Breast epithelium (tissue), 4 donors: ENCODE results near the gene EBI3. TPM values are rescaled to one million over a fixed set of nuclear protein-coding genes. Genes with fewer than 3 reads are reported as not detected.
"Not testable (repeated sequence)": the region's sequence is repeated elsewhere in the genome, so short reads cannot be mapped to it uniquely, and the experiment has no call there.

ENCODE experiments used
- DNase-seq, 2 donors: peaks; one replicate each; pipeline ENCODE4 v3.0.0-alpha.2; 2019; ENCODE audit warnings: low spot score in 2 of 2
- H3K27ac ChIP-seq, 2 donors: fragments of 200-600 bp; sonication (generic) in 1 of 2; one replicate each; pipeline ENCODE4 v1.5.1; 2016 to 2019; ENCODE audit warnings: mild to moderate bottlenecking in 1 of 2
- H3K27me3 ChIP-seq, 2 donors: fragments of 200-600 bp; sonication (generic) in 1 of 2; one replicate each; pipeline versions ENCODE4 v1.5.1 to v1.6.0; 2017 to 2019; ENCODE audit warnings: control low read depth in 1 of 2, mild to moderate bottlenecking in 1 of 2
- H3K36me3 ChIP-seq: fragments of 200-600 bp; one replicate; pipeline ENCODE4 v1.5.1; 2019
- H3K4me1 ChIP-seq, 2 donors: fragments of 200-600 bp; sonication (generic); one replicate each; pipeline ENCODE4 v1.5.1; 2016 to 2019; ENCODE audit warnings: control low read depth in 1 of 2
- H3K4me3 ChIP-seq, 3 donors: fragments of 200-600 bp; sonication (generic); 1 replicate in 2 of 3; 2 replicates in 1 of 3; pipeline ENCODE4 v1.5.1; 2016 to 2019; ENCODE audit warnings: mild to moderate bottlenecking in 3 of 3, moderate library complexity in 2 of 3
- H3K9me3 ChIP-seq, 2 donors: fragments of 200-600 bp; sonication (generic) in 1 of 2; one replicate each; pipeline ENCODE4 v1.5.1; 2016 to 2019; ENCODE audit warnings: control low read depth in 1 of 2
- POLR2A ChIP-seq: fragments of 450-650 bp; IDR thresholded peaks from one replicate; pipeline ENCODE4 v1.6.1; 2016; ENCODE audit warnings: antibody characterized with exemption, mild to moderate bottlenecking, moderate library complexity
- POLR2AphosphoS5 ChIP-seq, 3 donors: sonication (generic); formaldehyde crosslinking; IDR thresholded peaks; one replicate each; pipeline ENCODE4 v1.6.1; 2017; ENCODE audit warnings: antibody characterized with exemption in 3 of 3
- intact Hi-C: fragments of 100-400 bp; cut with DNase I; formaldehyde crosslinking; loops from one replicate; pipeline ENCODE4 v1.15.1; 2023; ENCODE audit warnings: low total_unique reads
- total RNA-seq, 3 donors: library from RNA; depleted of rRNA; stranded (reverse); fragments of >200 nt; gene quantifications; one replicate each; pipeline ENCODE4 v1.1.0, GENCODE V29; 2016
- TF ChIP-seq, protein P1 (sequence below), 3 donors: fragments of 450-650 bp; IDR thresholded peaks; one replicate each; pipeline ENCODE4 v1.5.1; 2016 to 2017; ENCODE audit warnings: antibody characterized with exemption in 3 of 3, mild to moderate bottlenecking in 3 of 3, moderate library complexity in 3 of 3

EBI3 gene
- total RNA-seq, 3 donors from 2014 or later, result 0.66 to 12.6 (median 8.2) TPM

DNA sequence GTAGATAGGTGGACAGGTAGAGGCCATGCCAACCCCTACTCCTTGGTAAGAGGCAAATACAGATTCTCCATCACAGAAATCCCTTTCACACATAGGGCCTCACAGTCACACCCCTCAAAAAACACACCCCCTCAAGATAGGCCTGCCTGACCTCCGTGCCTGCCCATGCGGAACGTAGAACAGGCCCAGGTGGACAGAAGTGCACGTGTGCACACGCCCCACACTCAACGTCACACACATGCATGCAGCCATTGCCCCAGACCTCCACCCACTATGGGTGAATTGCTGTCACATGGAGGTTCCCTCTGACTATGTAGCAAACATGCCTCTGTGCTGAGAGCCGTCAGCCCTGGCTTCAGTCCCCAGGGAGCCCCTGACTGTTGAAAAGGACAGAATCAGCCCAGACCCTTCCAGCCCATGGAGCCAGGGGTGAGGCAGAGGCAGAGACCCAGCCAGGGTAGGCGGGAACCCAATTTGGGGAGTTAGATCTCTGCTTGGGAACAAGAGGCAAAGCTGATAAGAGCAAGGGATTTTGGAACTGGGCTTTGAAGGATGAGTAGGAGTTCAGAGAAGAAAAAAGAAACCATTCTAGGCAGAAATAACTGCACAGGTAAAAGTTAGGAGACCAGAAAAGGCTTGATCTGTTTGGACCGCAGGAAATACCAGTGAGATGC, 43.8 kb upstream of the EBI3 start:
- Histone ChIP-seq H3K4me3 (no peak overlapping the region), H3K36me3 (no peaks in the 10 kb centered on the region), H3K27ac (no peak overlapping the region), H3K27me3 (no peaks in the 10 kb centered on the region), H3K4me1 (peaks cover 0 to 17% of the 10 kb centered on the region in 2 donors), H3K9me3 (no peaks in the 10 kb centered on the region)
- intact Hi-C loops, result no loop called here
- TF ChIP-seq, protein P1, sequence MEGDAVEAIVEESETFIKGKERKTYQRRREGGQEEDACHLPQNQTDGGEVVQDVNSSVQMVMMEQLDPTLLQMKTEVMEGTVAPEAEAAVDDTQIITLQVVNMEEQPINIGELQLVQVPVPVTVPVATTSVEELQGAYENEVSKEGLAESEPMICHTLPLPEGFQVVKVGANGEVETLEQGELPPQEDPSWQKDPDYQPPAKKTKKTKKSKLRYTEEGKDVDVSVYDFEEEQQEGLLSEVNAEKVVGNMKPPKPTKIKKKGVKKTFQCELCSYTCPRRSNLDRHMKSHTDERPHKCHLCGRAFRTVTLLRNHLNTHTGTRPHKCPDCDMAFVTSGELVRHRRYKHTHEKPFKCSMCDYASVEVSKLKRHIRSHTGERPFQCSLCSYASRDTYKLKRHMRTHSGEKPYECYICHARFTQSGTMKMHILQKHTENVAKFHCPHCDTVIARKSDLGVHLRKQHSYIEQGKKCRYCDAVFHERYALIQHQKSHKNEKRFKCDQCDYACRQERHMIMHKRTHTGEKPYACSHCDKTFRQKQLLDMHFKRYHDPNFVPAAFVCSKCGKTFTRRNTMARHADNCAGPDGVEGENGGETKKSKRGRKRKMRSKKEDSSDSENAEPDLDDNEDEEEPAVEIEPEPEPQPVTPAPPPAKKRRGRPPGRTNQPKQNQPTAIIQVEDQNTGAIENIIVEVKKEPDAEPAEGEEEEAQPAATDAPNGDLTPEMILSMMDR (IDR thresholded peaks at IDR 0.05), result no peak
- TF ChIP-seq POLR2A (no peak), POLR2AphosphoS5 (IDR thresholded peaks at IDR 0.05) (no peak)
- DNase-seq, result no peak

DNA sequence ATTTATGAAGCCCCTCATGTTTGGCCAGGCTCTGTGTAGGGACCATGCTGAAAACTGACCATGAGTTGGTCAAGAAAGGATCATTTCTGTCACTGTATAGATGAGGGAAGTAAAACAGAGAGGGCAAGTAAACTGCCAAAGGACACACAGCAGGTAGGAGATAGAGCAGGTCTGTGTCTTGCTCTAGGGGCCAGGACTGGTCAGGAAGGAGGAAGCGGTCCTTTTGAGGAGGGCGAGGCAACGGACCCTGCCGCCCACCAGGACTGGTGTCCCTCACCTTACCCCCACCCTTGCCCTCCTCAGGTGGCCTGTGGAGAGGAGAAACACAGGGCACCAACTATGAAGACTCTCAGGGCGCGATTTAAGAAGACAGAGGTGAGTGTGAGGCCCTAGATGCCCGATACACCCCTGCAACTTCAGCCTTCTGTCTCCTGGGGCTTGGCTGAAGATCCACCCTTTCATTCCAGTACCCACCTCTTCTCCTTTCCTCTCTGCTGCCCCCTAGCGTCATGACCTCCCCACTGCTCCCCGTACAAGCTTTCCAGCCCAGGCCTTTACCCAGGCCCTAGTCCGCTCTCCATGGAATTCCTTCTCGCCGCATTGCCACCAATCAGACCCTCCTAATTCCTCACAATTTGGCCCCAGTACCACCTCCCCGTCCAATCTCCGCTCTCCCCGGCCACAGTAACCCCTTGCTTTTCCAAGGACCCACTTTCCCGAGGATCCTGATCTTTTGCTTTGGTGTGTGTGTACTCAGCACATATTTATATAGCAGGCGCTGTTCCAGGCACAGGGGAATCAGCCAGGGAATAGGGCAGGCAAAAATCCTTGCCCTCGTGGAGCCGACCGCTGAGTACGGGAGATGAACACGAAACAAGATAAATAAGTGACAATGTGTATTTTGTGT, 43.0 kb upstream of the EBI3 start:
- no peak overlapping the region for H3K27ac ChIP-seq
- no peaks in the 10 kb centered on the region for H3K9me3 ChIP-seq
- peaks cover 0 to 12% of the 10 kb centered on the region in 2 donors for H3K4me1 ChIP-seq
- peak in 1 of 2 donors; percentile 77 for DNase-seq
- no peaks in the 10 kb centered on the region for H3K27me3 ChIP-seq
- H3K36me3 ChIP-seq, result no peaks in the 10 kb centered on the region
- intact Hi-C loops, result no loop called here
- no peak for TF ChIP-seq POLR2A
- TF ChIP-seq POLR2AphosphoS5 (IDR thresholded peaks at IDR 0.05), result no peak
- TF ChIP-seq, protein P1 (IDR thresholded peaks at IDR 0.05), result peak; percentile 10 to 43 (median 31)
- H3K4me3 ChIP-seq, result no peak overlapping the region

- Histone ChIP-seq H3K4me3 (no peak overlapping the region), H3K27me3 (no peaks in the 10 kb centered on the region), H3K36me3 (no peaks in the 10 kb centered on the region), H3K9me3 (no peaks in the 10 kb centered on the region), H3K27ac (no peak overlapping the region), H3K4me1 (peaks cover 0 to 6% of the 10 kb centered on the region in 2 donors)
- DNase-seq, result no peak
- TF ChIP-seq, protein P1 (IDR thresholded peaks at IDR 0.05), result no peak
- TF ChIP-seq POLR2A (no peak), POLR2AphosphoS5 (IDR thresholded peaks at IDR 0.05) (no peak)
- intact Hi-C loops, result no loop called here
These were observed 41.8 kb upstream of the EBI3 start for GRCh38 chr19:4187313-4188122.

DNA sequence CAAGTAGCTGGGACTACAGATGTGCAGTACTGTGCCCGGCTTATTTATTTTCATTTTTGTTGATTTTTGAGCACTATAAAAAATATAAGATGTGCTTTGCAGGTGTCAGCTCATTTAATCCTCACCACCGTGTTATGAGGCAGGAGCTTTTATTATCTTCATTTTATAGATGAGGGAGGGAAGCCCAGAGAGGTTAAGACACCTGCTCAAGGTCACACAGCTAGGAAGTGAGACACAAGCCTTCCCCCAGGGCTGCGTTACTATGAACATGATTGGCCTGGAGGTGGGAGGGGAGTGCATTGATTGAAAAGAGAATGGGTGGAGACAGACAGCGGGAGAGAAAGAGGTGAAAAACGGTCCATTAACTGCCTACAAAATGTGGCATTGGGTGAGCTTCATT, 39.7 kb upstream of the EBI3 start:
- Histone ChIP-seq H3K9me3 (no peaks in the 10 kb centered on the region), H3K4me3 (no peak overlapping the region), H3K27ac (no peak overlapping the region), H3K4me1 (no peaks in the 10 kb centered on the region), H3K36me3 (no peaks in the 10 kb centered on the region), H3K27me3 (peaks cover 0 to 4% of the 10 kb centered on the region in 2 donors)
- intact Hi-C loops, result no loop called here
- TF ChIP-seq POLR2A (no peak), POLR2AphosphoS5 (IDR thresholded peaks at IDR 0.05) (no peak)
- TF ChIP-seq, protein P1 (IDR thresholded peaks at IDR 0.05), result no peak
- DNase-seq, result no peak

- H3K4me3 ChIP-seq, intact Hi-C loops, H3K4me1 ChIP-seq, H3K36me3 ChIP-seq, DNase-seq, H3K27ac ChIP-seq, H3K9me3 ChIP-seq: not testable (repeated sequence)
- H3K27me3 ChIP-seq, result peaks cover 0 to 27% of the 10 kb centered on the region in 2 donors
These were observed 36.8 kb upstream of the EBI3 start for GRCh38 chr19:4192537-4192936.
